ENCODE results near the gene SYNE2. TPM values are rescaled to one million over a fixed set of nuclear protein-coding genes. Genes with fewer than 3 reads are reported as not detected.

SYNE2 gene
- polyA plus RNA-seq, 1 donor, result 50.5 TPM

- Histone ChIP-seq H3K27ac (ENCODE audit: low read length) (no peak overlapping the region), H3K36me3 (ENCODE audit: control insufficient read depth, insufficient read depth, low read length) (peaks cover 14% of the 10 kb centered on the region), H3K9me3 (ENCODE audit: control insufficient read depth, low read depth, low read length) (no peaks in the 10 kb centered on the region), H3K4me3 (ENCODE audit: low read length) (no peak overlapping the region), H3K27me3 (ENCODE audit: control insufficient read depth, insufficient read depth, low read length) (no peaks in the 10 kb centered on the region), H3K4me1 (ENCODE audit: control insufficient read depth, insufficient read depth, low read length) (no peaks in the 10 kb centered on the region)
- WGBS (ENCODE audit: insufficient coverage, low lambda C conversion rate), result no CpG with 5 or more reads among the region's 1 CpG
- DNase-seq, result no peak
Observed at GRCh38 chr14:64091217-64091616, 238.4 kb downstream of the SYNE2 start.

GRCh38 chr14:64092338-64092737 lies 239.5 kb downstream of the SYNE2 start:
- no peaks in the 10 kb centered on the region for H3K4me1 ChIP-seq (ENCODE audit: control insufficient read depth, insufficient read depth, low read length)
- peaks cover 14% of the 10 kb centered on the region for H3K36me3 ChIP-seq (ENCODE audit: control insufficient read depth, insufficient read depth, low read length)
- WGBS (ENCODE audit: insufficient coverage, low lambda C conversion rate), result 51% methylated on average over 2 of the region's 4 CpGs
- no peak for DNase-seq
- no peak overlapping the region for H3K27ac ChIP-seq (ENCODE audit: low read length)
- H3K4me3 ChIP-seq (ENCODE audit: low read length), result no peak overlapping the region
- no peaks in the 10 kb centered on the region for H3K9me3 ChIP-seq (ENCODE audit: control insufficient read depth, low read depth, low read length)
- no peaks in the 10 kb centered on the region for H3K27me3 ChIP-seq (ENCODE audit: control insufficient read depth, insufficient read depth, low read length)

GRCh38 chr14:64092940-64093339 lies 240.1 kb downstream of the SYNE2 start:
- 86% methylated on average over 1 of the region's 5 CpGs for WGBS (ENCODE audit: insufficient coverage, low lambda C conversion rate)
- H3K27ac ChIP-seq (ENCODE audit: low read length), result no peak overlapping the region
- H3K36me3 ChIP-seq (ENCODE audit: control insufficient read depth, insufficient read depth, low read length), result peaks cover 15% of the 10 kb centered on the region
- no peaks in the 10 kb centered on the region for H3K27me3 ChIP-seq (ENCODE audit: control insufficient read depth, insufficient read depth, low read length)
- H3K4me1 ChIP-seq (ENCODE audit: control insufficient read depth, insufficient read depth, low read length), result no peaks in the 10 kb centered on the region
- H3K4me3 ChIP-seq (ENCODE audit: low read length), result no peak overlapping the region
- no peaks in the 10 kb centered on the region for H3K9me3 ChIP-seq (ENCODE audit: control insufficient read depth, low read depth, low read length)
- DNase-seq, result no peak

GRCh38 chr14:64095620-64096019 lies 242.8 kb downstream of the SYNE2 start:
- Histone ChIP-seq H3K9me3 (ENCODE audit: control insufficient read depth, low read depth, low read length) (no peaks in the 10 kb centered on the region), H3K4me3 (ENCODE audit: low read length) (no peak overlapping the region), H3K4me1 (ENCODE audit: control insufficient read depth, insufficient read depth, low read length) (peaks cover 3% of the 10 kb centered on the region), H3K36me3 (ENCODE audit: control insufficient read depth, insufficient read depth, low read length) (peaks cover 19% of the 10 kb centered on the region), H3K27ac (ENCODE audit: low read length) (no peak overlapping the region), H3K27me3 (ENCODE audit: control insufficient read depth, insufficient read depth, low read length) (no peaks in the 10 kb centered on the region)
- WGBS (ENCODE audit: insufficient coverage, low lambda C conversion rate), result no CpG with 5 or more reads among the region's 3 CpGs
- no peak for DNase-seq

- Histone ChIP-seq H3K36me3 (ENCODE audit: control insufficient read depth, insufficient read depth, low read length) (peaks cover 26% of the 10 kb centered on the region), H3K4me3 (ENCODE audit: low read length) (no peak overlapping the region), H3K4me1 (ENCODE audit: control insufficient read depth, insufficient read depth, low read length) (peaks cover 3% of the 10 kb centered on the region), H3K27me3 (ENCODE audit: control insufficient read depth, insufficient read depth, low read length) (no peaks in the 10 kb centered on the region), H3K9me3 (ENCODE audit: control insufficient read depth, low read depth, low read length) (no peaks in the 10 kb centered on the region), H3K27ac (ENCODE audit: low read length) (no peak overlapping the region)
- DNase-seq, result no peak
- no CpG with 5 or more reads among the region's 4 CpGs for WGBS (ENCODE audit: insufficient coverage, low lambda C conversion rate)
Observed at GRCh38 chr14:64098120-64098519, 245.3 kb downstream of the SYNE2 start.

GRCh38 chr14:64107438-64107837 lies 254.6 kb downstream of the SYNE2 start:
- 100% methylated on average over 1 of the region's 2 CpGs for WGBS (ENCODE audit: insufficient coverage, low lambda C conversion rate)
- DNase-seq, result peak; percentile 15 to 43
- H3K27me3 ChIP-seq (ENCODE audit: control insufficient read depth, insufficient read depth, low read length), result no peaks in the 10 kb centered on the region
- peaks cover 8% of the 10 kb centered on the region for H3K4me1 ChIP-seq (ENCODE audit: control insufficient read depth, insufficient read depth, low read length)
- no peaks in the 10 kb centered on the region for H3K9me3 ChIP-seq (ENCODE audit: control insufficient read depth, low read depth, low read length)
- peaks cover 28% of the 10 kb centered on the region for H3K36me3 ChIP-seq (ENCODE audit: control insufficient read depth, insufficient read depth, low read length)
- peak overlapping the region; percentile 63 for H3K27ac ChIP-seq (ENCODE audit: low read length)
- H3K4me3 ChIP-seq (ENCODE audit: low read length), result no peak overlapping the region

GRCh38 chr14:64109819-64110554 lies 257.2 kb downstream of the SYNE2 start:
- no peak overlapping the region for H3K27ac ChIP-seq (ENCODE audit: low read length)
- no peaks in the 10 kb centered on the region for H3K27me3 ChIP-seq (ENCODE audit: control insufficient read depth, insufficient read depth, low read length)
- H3K4me3 ChIP-seq (ENCODE audit: low read length), result no peak overlapping the region
- WGBS (ENCODE audit: insufficient coverage, low lambda C conversion rate), result 83% methylated on average over 1 of the region's 1 CpG
- no peaks in the 10 kb centered on the region for H3K9me3 ChIP-seq (ENCODE audit: control insufficient read depth, low read depth, low read length)
- DNase-seq, result no peak
- peaks cover 11% of the 10 kb centered on the region for H3K36me3 ChIP-seq (ENCODE audit: control insufficient read depth, insufficient read depth, low read length)
- peaks cover 15% of the 10 kb centered on the region for H3K4me1 ChIP-seq (ENCODE audit: control insufficient read depth, insufficient read depth, low read length)

GRCh38 chr14:64110802-64111201 lies 258.0 kb downstream of the SYNE2 start:
- no peaks in the 10 kb centered on the region for H3K9me3 ChIP-seq (ENCODE audit: control insufficient read depth, low read depth, low read length)
- H3K27ac ChIP-seq (ENCODE audit: low read length), result no peak overlapping the region
- H3K4me1 ChIP-seq (ENCODE audit: control insufficient read depth, insufficient read depth, low read length), result peaks cover 18% of the 10 kb centered on the region
- WGBS (ENCODE audit: insufficient coverage, low lambda C conversion rate), result no CpG with 5 or more reads among the region's 1 CpG
- H3K36me3 ChIP-seq (ENCODE audit: control insufficient read depth, insufficient read depth, low read length), result peaks cover 6% of the 10 kb centered on the region
- no peak overlapping the region for H3K4me3 ChIP-seq (ENCODE audit: low read length)
- no peak for DNase-seq
- no peaks in the 10 kb centered on the region for H3K27me3 ChIP-seq (ENCODE audit: control insufficient read depth, insufficient read depth, low read length)

GRCh38 chr14:64112867-64113678 lies 260.3 kb downstream of the SYNE2 start:
- WGBS (ENCODE audit: insufficient coverage, low lambda C conversion rate), result no CpG with 5 or more reads among the region's 17 CpGs
- peak; percentile 72 to 93 for DNase-seq
- peaks cover 18% of the 10 kb centered on the region for H3K4me1 ChIP-seq (ENCODE audit: control insufficient read depth, insufficient read depth, low read length)
- peak overlapping the region; percentile 25 for H3K4me3 ChIP-seq (ENCODE audit: low read length)
- H3K9me3 ChIP-seq (ENCODE audit: control insufficient read depth, low read depth, low read length), result no peaks in the 10 kb centered on the region
- H3K36me3 ChIP-seq (ENCODE audit: control insufficient read depth, insufficient read depth, low read length), result peaks cover 2% of the 10 kb centered on the region
- no peaks in the 10 kb centered on the region for H3K27me3 ChIP-seq (ENCODE audit: control insufficient read depth, insufficient read depth, low read length)
- H3K27ac ChIP-seq (ENCODE audit: low read length), result peak overlapping the region; percentile 89

GRCh38 chr14:64114166-64114565 lies 261.4 kb downstream of the SYNE2 start:
- WGBS (ENCODE audit: insufficient coverage, low lambda C conversion rate), result no CpG with 5 or more reads among the region's 9 CpGs
- peak; percentile 81 to 90 for DNase-seq
- no peak overlapping the region for H3K4me3 ChIP-seq (ENCODE audit: low read length)

More at GRCh38 chr14:64114166-64114565, 261.4 kb downstream of the SYNE2 start:
- Histone ChIP-seq H3K4me1 (ENCODE audit: control insufficient read depth, insufficient read depth, low read length) (peaks cover 18% of the 10 kb centered on the region), H3K27me3 (ENCODE audit: control insufficient read depth, insufficient read depth, low read length) (no peaks in the 10 kb centered on the region), H3K9me3 (ENCODE audit: control insufficient read depth, low read depth, low read length) (no peaks in the 10 kb centered on the region), H3K36me3 (ENCODE audit: control insufficient read depth, insufficient read depth, low read length) (peaks cover 2% of the 10 kb centered on the region), H3K27ac (ENCODE audit: low read length) (peak overlapping the region; percentile 89)
